Measurements from ENCODE around the gene EHBP1L1.

- TF ChIP-seq GATA2 (IDR thresholded peaks at IDR 0.05; ENCODE audit: low read depth, low read length) = no peak
- TF ChIP-seq GATA3 (IDR thresholded peaks at IDR 0.05; ENCODE audit: low read depth, low read length) = no peak
These were observed 64.0 kb downstream of the EHBP1L1 start for GRCh38 chr11:65639623-65640482.
